ENCODE measurements around the gene GLMN.

GLMN gene

DNA sequence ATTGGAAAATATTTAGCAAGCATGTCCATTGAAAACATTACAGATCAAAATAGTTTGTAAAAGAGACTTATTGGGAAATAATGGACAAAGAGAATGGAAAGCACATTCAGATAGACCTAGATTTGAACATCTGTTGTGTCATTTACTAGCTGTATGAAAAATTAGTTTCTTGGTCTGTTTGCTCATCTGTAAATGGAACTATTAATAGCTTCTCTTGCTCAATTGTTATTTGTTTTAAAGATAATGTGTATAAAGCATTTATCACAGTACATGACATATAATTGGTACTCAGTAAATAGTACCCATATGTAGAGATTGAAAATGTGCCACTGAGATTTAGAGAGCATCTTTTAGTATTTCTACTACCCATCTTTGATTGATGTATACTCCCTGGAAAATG lies 26.0 kb upstream of the GLMN start:
- no peak for TF ChIP-seq GABPA (IDR thresholded peaks at IDR 0.05; ENCODE audit: low read depth)
- TF ChIP-seq POLR2AphosphoS5 (IDR thresholded peaks at IDR 0.05; ENCODE audit: low read depth) = no peak
- TF ChIP-seq, protein P1, sequence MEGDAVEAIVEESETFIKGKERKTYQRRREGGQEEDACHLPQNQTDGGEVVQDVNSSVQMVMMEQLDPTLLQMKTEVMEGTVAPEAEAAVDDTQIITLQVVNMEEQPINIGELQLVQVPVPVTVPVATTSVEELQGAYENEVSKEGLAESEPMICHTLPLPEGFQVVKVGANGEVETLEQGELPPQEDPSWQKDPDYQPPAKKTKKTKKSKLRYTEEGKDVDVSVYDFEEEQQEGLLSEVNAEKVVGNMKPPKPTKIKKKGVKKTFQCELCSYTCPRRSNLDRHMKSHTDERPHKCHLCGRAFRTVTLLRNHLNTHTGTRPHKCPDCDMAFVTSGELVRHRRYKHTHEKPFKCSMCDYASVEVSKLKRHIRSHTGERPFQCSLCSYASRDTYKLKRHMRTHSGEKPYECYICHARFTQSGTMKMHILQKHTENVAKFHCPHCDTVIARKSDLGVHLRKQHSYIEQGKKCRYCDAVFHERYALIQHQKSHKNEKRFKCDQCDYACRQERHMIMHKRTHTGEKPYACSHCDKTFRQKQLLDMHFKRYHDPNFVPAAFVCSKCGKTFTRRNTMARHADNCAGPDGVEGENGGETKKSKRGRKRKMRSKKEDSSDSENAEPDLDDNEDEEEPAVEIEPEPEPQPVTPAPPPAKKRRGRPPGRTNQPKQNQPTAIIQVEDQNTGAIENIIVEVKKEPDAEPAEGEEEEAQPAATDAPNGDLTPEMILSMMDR (IDR thresholded peaks at IDR 0.05; ENCODE audit: insufficient read depth, low read length) = no peak
- Histone ChIP-seq H3K27ac (replicated peaks) (no peak overlapping the region), H3K4me3 (replicated peaks; ENCODE audit: insufficient read depth, low read length) (no peak overlapping the region), H3K27me3 (ENCODE audit: insufficient read depth, poor library complexity, severe bottlenecking) (no peaks in the 10 kb centered on the region)
- DNase-seq (ENCODE audit: low read depth in 1 of 2, low spot score in 1 of 2) = no peak

DNA sequence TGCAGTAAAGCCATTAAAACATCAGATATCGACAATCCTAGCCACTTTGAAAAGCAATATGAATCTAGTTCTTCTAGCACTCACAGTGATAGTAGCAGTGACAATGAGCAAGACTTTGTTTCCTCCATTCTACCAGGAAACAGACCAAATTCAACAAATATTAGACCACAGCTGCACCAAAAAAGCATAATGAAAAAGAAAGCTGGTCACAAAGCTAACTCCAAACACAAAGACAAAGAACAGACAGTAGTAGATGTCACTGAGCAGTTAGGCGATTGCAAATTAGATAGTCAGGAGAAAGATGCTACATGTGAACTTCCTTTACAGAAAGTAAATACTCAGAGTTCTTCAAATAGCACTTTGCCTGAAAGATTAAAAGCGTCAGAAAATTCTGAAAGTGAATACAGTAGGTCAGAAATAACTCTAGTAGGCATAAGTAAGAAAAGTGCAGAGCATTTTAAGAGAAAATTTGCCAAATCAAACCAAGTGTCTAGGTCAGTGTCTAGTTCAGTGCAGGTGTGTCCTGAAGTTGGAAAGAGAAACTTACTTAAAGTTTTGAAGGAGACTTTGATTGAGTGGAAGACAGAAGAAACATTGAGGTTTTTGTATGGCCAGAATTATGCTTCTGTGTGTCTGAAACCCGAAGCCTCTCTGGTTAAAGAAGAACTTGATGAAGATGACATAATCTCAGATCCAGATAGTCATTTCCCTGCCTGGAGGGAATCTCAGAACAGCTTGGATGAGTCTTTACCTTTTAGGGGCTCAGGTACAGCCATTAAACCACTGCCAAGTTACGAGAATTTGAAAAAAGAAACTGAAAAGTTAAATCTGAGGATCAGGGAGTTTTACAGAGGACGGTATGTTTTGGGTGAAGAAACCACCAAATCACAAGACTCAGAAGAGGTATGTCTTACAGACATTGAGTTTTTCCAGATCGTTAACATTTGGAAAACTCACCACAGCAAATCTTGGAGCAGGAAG lies 25.0 kb upstream of the GLMN start:
- no peak for DNase-seq (ENCODE audit: low read depth in 1 of 2, low spot score in 1 of 2)
- H3K27ac ChIP-seq (replicated peaks) = no peak overlapping the region
- TF ChIP-seq SPI1 (IDR thresholded peaks at IDR 0.05; ENCODE audit: borderline replicate concordance, low read depth) (no peak), POLR2AphosphoS5 (IDR thresholded peaks at IDR 0.05; ENCODE audit: low read depth) (no peak), GABPA (IDR thresholded peaks at IDR 0.05; ENCODE audit: low read depth) (no peak), REST (IDR thresholded peaks at IDR 0.05; ENCODE audit: insufficient replicate concordance, low read depth) (no peak)
- TF ChIP-seq, protein P1 (IDR thresholded peaks at IDR 0.05; ENCODE audit: insufficient read depth, low read length) = no peak
- no peak overlapping the region for H3K4me3 ChIP-seq (replicated peaks; ENCODE audit: insufficient read depth, low read length)
- no peaks in the 10 kb centered on the region for H3K27me3 ChIP-seq (ENCODE audit: insufficient read depth, poor library complexity, severe bottlenecking)

- Histone ChIP-seq H3K27ac (replicated peaks) (no peak overlapping the region), H3K27me3 (ENCODE audit: insufficient read depth, poor library complexity, severe bottlenecking) (no peaks in the 10 kb centered on the region), H3K4me3 (replicated peaks; ENCODE audit: insufficient read depth, low read length) (no peak overlapping the region)
- DNase-seq (ENCODE audit: low read depth in 1 of 2, low spot score in 1 of 2) = peak in 1 of 2 experiments; percentile 22
- no peak for TF ChIP-seq POLR2AphosphoS5 (IDR thresholded peaks at IDR 0.05; ENCODE audit: low read depth)
- TF ChIP-seq, protein P1 (IDR thresholded peaks at IDR 0.05; ENCODE audit: insufficient read depth, low read length) = no peak
- no peak for TF ChIP-seq GABPA (IDR thresholded peaks at IDR 0.05; ENCODE audit: low read depth)
- TF ChIP-seq REST (IDR thresholded peaks at IDR 0.05; ENCODE audit: insufficient replicate concordance, low read depth) = no peak
- no peak for TF ChIP-seq SPI1 (IDR thresholded peaks at IDR 0.05; ENCODE audit: borderline replicate concordance, low read depth)
Observed at GRCh38 chr1:92317836-92318493, 19.2 kb upstream of the GLMN start.
